Activated T-cell treated with anti-CD3 and anti-CD28 coated beads, Interleukin-2, amount 50 U/mL, for 72 hours (primary cell): ENCODE results near the gene TSFM. TPM values are rescaled to one million over a fixed set of nuclear protein-coding genes. Genes with fewer than 3 reads are reported as not detected.

Experiments used
- ATAC-seq, 2 donors: fragments of 150-1000 bp; cut with Tn5 transposase; replicated peaks in 1 of 2; 2 replicates each; pipeline ENCODE4 v1.10.0; 2021; ENCODE audit warnings: moderate library complexity in 2 of 2, mild to moderate bottlenecking in 1 of 2
- DNase-seq, 2 donors: peaks; one replicate each; pipeline ENCODE4 v3.0.0; 2021 to 2022; ENCODE audit warnings: mixed read lengths in 1 of 2
- H3K27ac Mint-ChIP-seq: one replicate; pipeline ENCODE4 v1.8.0; 2022; ENCODE audit warnings: mild to moderate bottlenecking, moderate library complexity, mixed read lengths
- H3K27me3 Mint-ChIP-seq: one replicate; pipeline ENCODE4 v1.8.0; 2022; ENCODE audit warnings: low read depth, mixed read lengths
- H3K36me3 Mint-ChIP-seq, 2 donors: one replicate each; pipeline ENCODE4 v1.8.0; 2022; ENCODE audit warnings: mixed read lengths in 2 of 2, mild to moderate bottlenecking in 1 of 2; ENCODE audit not compliant: insufficient read depth in 2 of 2
- H3K4me1 Mint-ChIP-seq: one replicate; pipeline ENCODE4 v1.8.0; 2022; ENCODE audit warnings: low read depth, mixed read lengths
- H3K4me3 Mint-ChIP-seq, 2 donors: one replicate each; pipeline ENCODE4 v1.8.0; 2022; ENCODE audit warnings: mild to moderate bottlenecking in 2 of 2, mixed read lengths in 2 of 2, moderate library complexity in 2 of 2
- H3K9me3 Mint-ChIP-seq, 2 donors: one replicate each; pipeline ENCODE4 v1.8.0; 2022; ENCODE audit warnings: mixed read lengths in 2 of 2
- total RNA-seq, 2 donors: library from RNA; stranded (reverse); gene quantifications; one replicate each; pipeline ENCODE4 v1.2.3, GENCODE V29; 2022

The TSFM gene
- total RNA-seq, 2 donors from 2014 or later, result 30.4 to 30.9 TPM

GRCh38 chr12:57740656-57741412 is 41.8 kb upstream of the TSFM start:
- peak overlapping the region; percentile 80 for H3K4me3 Mint-ChIP-seq
- peaks cover 4 to 6% of the 10 kb centered on the region in 2 donors for H3K36me3 Mint-ChIP-seq
- ATAC-seq (peak; percentile 52 to 69), DNase-seq (peak; percentile 79 to 80)
- peak overlapping the region; percentile 29 for H3K27ac Mint-ChIP-seq
- H3K27me3 Mint-ChIP-seq, result no peaks in the 10 kb centered on the region
- peaks cover 63% of the 10 kb centered on the region for H3K4me1 Mint-ChIP-seq
- no peaks in the 10 kb centered on the region for H3K9me3 Mint-ChIP-seq

GRCh38 chr12:57741413-57741789 is 41.2 kb upstream of the TSFM start:
- H3K4me3 Mint-ChIP-seq, result peak overlapping the region; percentile 80
- no peaks in the 10 kb centered on the region for H3K27me3 Mint-ChIP-seq
- H3K36me3 Mint-ChIP-seq, result peaks cover 4 to 6% of the 10 kb centered on the region in 2 donors
- DNase-seq, result no peak
- ATAC-seq, result no peak
- peak overlapping the region; percentile 74 for H3K27ac Mint-ChIP-seq
- no peaks in the 10 kb centered on the region for H3K9me3 Mint-ChIP-seq
- peaks cover 66% of the 10 kb centered on the region for H3K4me1 Mint-ChIP-seq

GRCh38 chr12:57741844-57742738 is 40.5 kb upstream of the TSFM start:
- Mint-ChIP-seq H3K27me3 (no peaks in the 10 kb centered on the region), H3K9me3 (no peaks in the 10 kb centered on the region), H3K36me3 (peaks cover 4 to 6% of the 10 kb centered on the region in 2 donors), H3K27ac (peak overlapping the region; percentile 74), H3K4me1 (peaks cover 62% of the 10 kb centered on the region), H3K4me3 (peak overlapping the region; percentile 80)
- ATAC-seq, result peak; percentile 71 to 75
- peak; percentile 77 to 83 for DNase-seq

- Mint-ChIP-seq H3K4me3 (peak overlapping the region; percentile 88 to 99), H3K9me3 (no peaks in the 10 kb centered on the region), H3K27me3 (no peaks in the 10 kb centered on the region), H3K36me3 (peaks cover 4 to 19% of the 10 kb centered on the region in 2 donors), H3K27ac (peak overlapping the region; percentile 65), H3K4me1 (peaks cover 62% of the 10 kb centered on the region)
- no peak for DNase-seq
- ATAC-seq, result no peak
Measured at GRCh38 chr12:57743769-57744168, 38.8 kb upstream of the TSFM start.

- peaks cover 4 to 24% of the 10 kb centered on the region in 2 donors for H3K36me3 Mint-ChIP-seq
- ATAC-seq, result peak; percentile 52 to 60
- peak overlapping the region; percentile 88 to 99 for H3K4me3 Mint-ChIP-seq
- no peaks in the 10 kb centered on the region for H3K27me3 Mint-ChIP-seq
- peak; percentile 74 to 83 for DNase-seq
- peak overlapping the region; percentile 65 for H3K27ac Mint-ChIP-seq
- no peaks in the 10 kb centered on the region for H3K9me3 Mint-ChIP-seq
- peaks cover 63% of the 10 kb centered on the region for H3K4me1 Mint-ChIP-seq
Measured at GRCh38 chr12:57744194-57744776, 38.3 kb upstream of the TSFM start.

GRCh38 chr12:57744777-57745484 is 37.7 kb upstream of the TSFM start, which contains the start of gene TSPAN31:
Gene TSPAN31 (plus strand): TSS chr12:57745039. CDS start chr12:57745155, 116 bp downstream.
- ATAC-seq (peak; percentile 86 to 88), DNase-seq (peak; percentile 95 to 97)
- Mint-ChIP-seq H3K27me3 (no peaks in the 10 kb centered on the region), H3K4me3 (peak within 1 kb of the TSS; percentile 88 to 99), H3K9me3 (no peaks in the 10 kb centered on the region), H3K27ac (peak within 1 kb of the TSS; percentile 65), H3K36me3 (peaks cover 4 to 25% of the 10 kb centered on the region in 2 donors), H3K4me1 (peaks cover 56% of the 10 kb centered on the region)

- Mint-ChIP-seq H3K4me3 (peak overlapping the region; percentile 88 to 99), H3K4me1 (peaks cover 55% of the 10 kb centered on the region), H3K27me3 (no peaks in the 10 kb centered on the region), H3K27ac (peak overlapping the region; percentile 65), H3K9me3 (no peaks in the 10 kb centered on the region), H3K36me3 (peaks cover 6 to 27% of the 10 kb centered on the region in 2 donors)
- ATAC-seq (no peak), DNase-seq (no peak)
Measured at GRCh38 chr12:57745485-57745881, 37.1 kb upstream of the TSFM start.

- H3K36me3 Mint-ChIP-seq, result peaks cover 8 to 28% of the 10 kb centered on the region in 2 donors
- no peaks in the 10 kb centered on the region for H3K9me3 Mint-ChIP-seq
- H3K27ac Mint-ChIP-seq, result peak overlapping the region; percentile 65
- H3K4me3 Mint-ChIP-seq, result peak overlapping the region; percentile 88 to 99
- DNase-seq (no peak), ATAC-seq (no peak)
- H3K27me3 Mint-ChIP-seq, result no peaks in the 10 kb centered on the region
- peaks cover 55% of the 10 kb centered on the region for H3K4me1 Mint-ChIP-seq
Measured at GRCh38 chr12:57746025-57746424, 36.6 kb upstream of the TSFM start.

- no peak for ATAC-seq
- no peak for DNase-seq
- no peak overlapping the region for H3K27ac Mint-ChIP-seq
Measured at GRCh38 chr12:57749061-57749460, 33.5 kb upstream of the TSFM start.

GRCh38 chr12:57750561-57751431 is 31.8 kb upstream of the TSFM start:
- DNase-seq (no peak), ATAC-seq (no peak)
- Mint-ChIP-seq H3K4me3 (peak overlapping the region; percentile 91 to 98), H3K27ac (peak overlapping the region; percentile 77), H3K9me3 (no peaks in the 10 kb centered on the region), H3K27me3 (no peaks in the 10 kb centered on the region), H3K36me3 (peaks cover 12 to 32% of the 10 kb centered on the region in 2 donors), H3K4me1 (peaks cover 57% of the 10 kb centered on the region)

More at GRCh38 chr12:57749061-57749460, 33.5 kb upstream of the TSFM start:
- Mint-ChIP-seq H3K4me1 (peaks cover 64% of the 10 kb centered on the region), H3K4me3 (no peak overlapping the region), H3K27me3 (no peaks in the 10 kb centered on the region), H3K36me3 (peaks cover 11 to 35% of the 10 kb centered on the region in 2 donors), H3K9me3 (no peaks in the 10 kb centered on the region)

GRCh38 chr12:57751432-57751787 is 31.2 kb upstream of the TSFM start:
- peaks cover 55% of the 10 kb centered on the region for H3K4me1 Mint-ChIP-seq
- H3K4me3 Mint-ChIP-seq, result peak overlapping the region; percentile 91 to 98

More at GRCh38 chr12:57751432-57751787, 31.2 kb upstream of the TSFM start:
- ATAC-seq, result no peak
- Mint-ChIP-seq H3K9me3 (no peaks in the 10 kb centered on the region), H3K27ac (peak overlapping the region; percentile 77), H3K27me3 (no peaks in the 10 kb centered on the region), H3K36me3 (peaks cover 15 to 32% of the 10 kb centered on the region in 2 donors)
- peak in 1 of 2 donors; percentile 15 for DNase-seq
